ENCODE measurements around the gene GRIK2. TPM values are rescaled to one million over a fixed set of nuclear protein-coding genes. Genes with fewer than 3 reads are reported as not detected.

GRIK2 gene
- polyA plus RNA-seq, 1 of the 3 experiments (the other 2 are of a cell fraction) = 0.30 TPM

GRCh38 chr6:101740631-101741030 is 347.1 kb downstream of the GRIK2 start:
- no peaks in the 10 kb centered on the region for H3F3A ChIP-seq (replicated peaks; ENCODE audit: insufficient read depth)
- no peak for DNase-seq
- no peak overlapping the region for H3K4me3 ChIP-seq (ENCODE audit: low read depth in 2 of 2, low read length in 1 of 2)
- no peak overlapping the region for H3K27ac ChIP-seq (ENCODE audit: low read depth in 2 of 2, low read length in 1 of 2)
- no peaks in the 10 kb centered on the region for H4K20me1 ChIP-seq (ENCODE audit: insufficient read depth)
- H3K9me2 ChIP-seq = no peaks in the 10 kb centered on the region
- peaks cover 0 to 12% of the 10 kb centered on the region in 2 experiments; a peak in 2 of 4 replicates for H3K4me1 ChIP-seq (ENCODE audit: control insufficient read depth in 1 of 2, insufficient read depth in 2 of 2, low read depth in 1 of 2, low read length in 1 of 2)
- TF ChIP-seq EP300 (IDR thresholded peaks at IDR 0.05; ENCODE audit: borderline replicate concordance in 1 of 2, low read depth in 1 of 2, low read length in 1 of 2) (no peak), NRF1 (IDR thresholded peaks at IDR 0.05; ENCODE audit: low read depth, low read length) (no peak), TEAD4 (IDR thresholded peaks at IDR 0.05; ENCODE audit: borderline replicate concordance, insufficient read depth) (no peak), RCOR1 (IDR thresholded peaks at IDR 0.05; ENCODE audit: low read length) (no peak), EZH2phosphoT487 (IDR thresholded peaks at IDR 0.05; ENCODE audit: borderline replicate concordance, low read depth) (no peak), FOXJ3 (CRISPR knock-in tag; IDR thresholded peaks at IDR 0.05) (no peak)
- ChIA-PET POLR2A (no interaction called here), CTCF (no interaction called here)
- no peaks in the 10 kb centered on the region for H3K27me3 ChIP-seq (ENCODE audit: insufficient read depth)
- H3K9ac ChIP-seq = no peak overlapping the region
- H3K36me3 ChIP-seq (replicated peaks in 1 of 2; ENCODE audit: control insufficient read depth in 1 of 2, insufficient read depth in 2 of 2, low read length in 1 of 2) = no peaks in the 10 kb centered on the region
- 66% methylated on average over 2 of the region's 2 CpGs for WGBS (ENCODE audit: low lambda C conversion rate)
- no peaks in the 10 kb centered on the region for H3K79me2 ChIP-seq (ENCODE audit: insufficient read depth)
- no peaks in the 10 kb centered on the region for H3K9me3 ChIP-seq
- H3K4me2 ChIP-seq = no peak overlapping the region
- no peak overlapping the region for H2AFZ ChIP-seq (ENCODE audit: low read depth)

- ChIA-PET POLR2A (no interaction called here), CTCF (interaction anchor here (1.0 to 1.1 kb wide), 3 partner anchors 11 to 344 kb away, joined by 3 read pairs; no protein-coding TSS in a partner anchor)
- Histone ChIP-seq H3K9ac (no peak overlapping the region), H4K20me1 (ENCODE audit: insufficient read depth) (no peaks in the 10 kb centered on the region), H3K9me3 (no peaks in the 10 kb centered on the region), H3K27me3 (ENCODE audit: insufficient read depth) (no peaks in the 10 kb centered on the region), H3F3A (replicated peaks; ENCODE audit: insufficient read depth) (no peaks in the 10 kb centered on the region), H3K4me3 (ENCODE audit: low read depth in 2 of 2, low read length in 1 of 2) (no peak overlapping the region), H2AFZ (ENCODE audit: low read depth) (no peak overlapping the region), H3K36me3 (replicated peaks in 1 of 2; ENCODE audit: control insufficient read depth in 1 of 2, insufficient read depth in 2 of 2, low read length in 1 of 2) (no peaks in the 10 kb centered on the region), H3K79me2 (ENCODE audit: insufficient read depth) (no peaks in the 10 kb centered on the region), H3K27ac (ENCODE audit: low read depth in 2 of 2, low read length in 1 of 2) (no peak overlapping the region), H3K4me2 (no peak overlapping the region), H3K9me2 (no peaks in the 10 kb centered on the region), H3K4me1 (ENCODE audit: control insufficient read depth in 1 of 2, insufficient read depth in 2 of 2, low read depth in 1 of 2, low read length in 1 of 2) (peaks cover 0 to 12% of the 10 kb centered on the region in 2 experiments; a peak in 2 of 4 replicates)
- WGBS (ENCODE audit: low lambda C conversion rate) = 37% methylated on average over 2 of the region's 2 CpGs
- DNase-seq = no peak
- TF ChIP-seq GABPA (IDR thresholded peaks at IDR 0.05; ENCODE audit: low read depth) = no peak
These were observed 348.1 kb downstream of the GRIK2 start for GRCh38 chr6:101741474-101742171.

- CTCF ChIA-PET = interaction anchor here (1.4 kb wide), 1 partner anchor 59 kb away, joined by 3 read pairs; no protein-coding TSS in a partner anchor
- Histone ChIP-seq H3K9me2 (no peaks in the 10 kb centered on the region), H3K9me3 (no peaks in the 10 kb centered on the region), H3K27ac (ENCODE audit: low read depth in 2 of 2, low read length in 1 of 2) (no peak overlapping the region), H3K27me3 (ENCODE audit: insufficient read depth) (no peaks in the 10 kb centered on the region), H4K20me1 (ENCODE audit: insufficient read depth) (no peaks in the 10 kb centered on the region), H3K4me1 (ENCODE audit: control insufficient read depth in 1 of 2, insufficient read depth in 2 of 2, low read depth in 1 of 2, low read length in 1 of 2) (no peaks in the 10 kb centered on the region; a peak in 1 of 4 replicates), H3F3A (replicated peaks; ENCODE audit: insufficient read depth) (no peaks in the 10 kb centered on the region), H3K36me3 (replicated peaks in 1 of 2; ENCODE audit: control insufficient read depth in 1 of 2, insufficient read depth in 2 of 2, low read length in 1 of 2) (no peaks in the 10 kb centered on the region), H2AFZ (ENCODE audit: low read depth) (no peak overlapping the region), H3K4me3 (ENCODE audit: low read depth in 2 of 2, low read length in 1 of 2) (no peak overlapping the region), H3K4me2 (no peak overlapping the region), H3K9ac (no peak overlapping the region), H3K79me2 (ENCODE audit: insufficient read depth) (no peaks in the 10 kb centered on the region)
- POLR2A ChIA-PET = no interaction called here
- DNase-seq = no peak
- no peak for TF ChIP-seq NFIC (IDR thresholded peaks at IDR 0.05; ENCODE audit: borderline replicate concordance)
- TF ChIP-seq TEAD4 (IDR thresholded peaks at IDR 0.05; ENCODE audit: borderline replicate concordance, insufficient read depth) = no peak
- TF ChIP-seq FOXJ3 (CRISPR knock-in tag; IDR thresholded peaks at IDR 0.05) = no peak
- TF ChIP-seq, protein P1, sequence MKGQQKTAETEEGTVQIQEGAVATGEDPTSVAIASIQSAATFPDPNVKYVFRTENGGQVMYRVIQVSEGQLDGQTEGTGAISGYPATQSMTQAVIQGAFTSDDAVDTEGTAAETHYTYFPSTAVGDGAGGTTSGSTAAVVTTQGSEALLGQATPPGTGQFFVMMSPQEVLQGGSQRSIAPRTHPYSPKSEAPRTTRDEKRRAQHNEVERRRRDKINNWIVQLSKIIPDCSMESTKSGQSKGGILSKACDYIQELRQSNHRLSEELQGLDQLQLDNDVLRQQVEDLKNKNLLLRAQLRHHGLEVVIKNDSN (IDR thresholded peaks at IDR 0.05; ENCODE audit: borderline replicate concordance, low read depth) = no peak
- no peak for TF ChIP-seq RAD21 (IDR thresholded peaks at IDR 0.05; ENCODE audit: low read length)
- TF ChIP-seq REST (IDR thresholded peaks at IDR 0.05; ENCODE audit: low read depth, low read length) = no peak
- TF ChIP-seq NRF1 (IDR thresholded peaks at IDR 0.05; ENCODE audit: low read depth, low read length) = no peak
- TF ChIP-seq, protein P2, sequence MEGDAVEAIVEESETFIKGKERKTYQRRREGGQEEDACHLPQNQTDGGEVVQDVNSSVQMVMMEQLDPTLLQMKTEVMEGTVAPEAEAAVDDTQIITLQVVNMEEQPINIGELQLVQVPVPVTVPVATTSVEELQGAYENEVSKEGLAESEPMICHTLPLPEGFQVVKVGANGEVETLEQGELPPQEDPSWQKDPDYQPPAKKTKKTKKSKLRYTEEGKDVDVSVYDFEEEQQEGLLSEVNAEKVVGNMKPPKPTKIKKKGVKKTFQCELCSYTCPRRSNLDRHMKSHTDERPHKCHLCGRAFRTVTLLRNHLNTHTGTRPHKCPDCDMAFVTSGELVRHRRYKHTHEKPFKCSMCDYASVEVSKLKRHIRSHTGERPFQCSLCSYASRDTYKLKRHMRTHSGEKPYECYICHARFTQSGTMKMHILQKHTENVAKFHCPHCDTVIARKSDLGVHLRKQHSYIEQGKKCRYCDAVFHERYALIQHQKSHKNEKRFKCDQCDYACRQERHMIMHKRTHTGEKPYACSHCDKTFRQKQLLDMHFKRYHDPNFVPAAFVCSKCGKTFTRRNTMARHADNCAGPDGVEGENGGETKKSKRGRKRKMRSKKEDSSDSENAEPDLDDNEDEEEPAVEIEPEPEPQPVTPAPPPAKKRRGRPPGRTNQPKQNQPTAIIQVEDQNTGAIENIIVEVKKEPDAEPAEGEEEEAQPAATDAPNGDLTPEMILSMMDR (IDR thresholded peaks at IDR 0.05) = no peak
- no peak for TF ChIP-seq FOXM1 (IDR thresholded peaks at IDR 0.05; ENCODE audit: low read depth)
- TF ChIP-seq MEF2A (IDR thresholded peaks at IDR 0.05; ENCODE audit: borderline replicate concordance, low read depth) = no peak
- no peak for TF ChIP-seq MAX (IDR thresholded peaks at IDR 0.05; ENCODE audit: low read depth)
These were observed 353.7 kb downstream of the GRIK2 start for GRCh38 chr6:101747160-101747559.
